Hematopoietic multipotent progenitor cell treated with erythropoietin and hydrocortisone succinate and interleukin-3 and kit ligand, for 15 days (in vitro differentiated cells): ENCODE results near the gene CLIP2.
"Not testable (repeated sequence)": the region's sequence is repeated elsewhere in the genome, so short reads cannot be mapped to it uniquely, and the experiment has no call there.

Source experiments
- DNase-seq: peaks from one replicate; pipeline ENCODE4 v3.0.0-alpha.2; 2015; ENCODE audit warnings: low spot score

The CLIP2 gene

DNA sequence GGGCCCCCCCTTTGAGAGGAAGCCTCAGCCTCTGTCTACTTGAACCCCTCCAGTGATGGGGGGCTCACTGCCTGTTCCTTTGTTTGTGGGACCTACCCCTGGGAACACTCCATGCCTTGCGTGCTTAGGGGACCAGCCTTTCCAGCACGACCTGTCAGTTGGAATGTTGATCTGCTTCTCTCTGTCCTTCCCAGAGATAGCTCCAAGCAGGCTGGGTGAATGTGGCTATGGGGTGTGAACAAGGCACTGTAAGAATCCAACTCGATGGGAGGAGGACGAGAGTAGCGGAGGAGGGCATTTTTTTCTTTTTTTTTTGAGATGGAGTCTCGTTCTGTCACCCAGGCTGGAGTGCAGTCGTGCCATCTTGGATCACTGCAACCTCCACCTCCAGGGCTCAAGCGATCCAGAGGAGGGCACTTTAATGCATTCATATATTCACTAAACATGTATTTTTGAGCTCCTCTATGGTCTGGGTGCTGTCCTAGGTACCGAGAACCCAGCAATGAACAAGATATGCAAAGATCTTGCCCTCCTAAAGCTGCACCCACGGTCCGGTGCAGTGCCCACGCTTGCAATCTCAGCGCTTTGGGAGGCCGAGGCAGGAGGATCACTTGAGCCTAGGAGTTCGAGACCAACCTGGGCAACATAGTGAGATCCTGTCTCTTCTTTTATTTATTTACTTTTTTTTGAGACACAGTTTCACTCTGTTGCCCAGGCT lies 8.5 kb downstream of the CLIP2 start:
- no peak for DNase-seq

DNA sequence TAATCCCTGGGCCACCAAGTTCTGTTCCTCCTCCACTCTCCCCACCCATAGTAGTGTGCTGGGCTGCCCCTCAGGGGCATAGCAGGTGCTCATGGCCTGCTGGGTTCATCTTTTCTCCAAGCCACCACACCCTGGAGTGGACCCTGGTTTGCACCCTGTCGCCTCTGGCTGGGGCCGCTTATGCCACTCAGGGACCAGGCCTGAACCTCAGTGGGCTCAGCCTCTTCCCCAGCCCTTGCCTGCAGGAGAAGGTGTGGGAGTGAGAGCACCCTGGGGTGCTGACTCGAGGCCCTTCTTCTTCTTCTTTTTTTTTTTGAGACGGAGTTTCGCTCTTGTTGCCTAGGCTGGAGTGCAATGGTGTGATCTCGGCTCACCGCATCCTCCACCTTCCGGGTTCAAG lies 10.2 kb downstream of the CLIP2 start:
- DNase-seq, result no peak

DNA sequence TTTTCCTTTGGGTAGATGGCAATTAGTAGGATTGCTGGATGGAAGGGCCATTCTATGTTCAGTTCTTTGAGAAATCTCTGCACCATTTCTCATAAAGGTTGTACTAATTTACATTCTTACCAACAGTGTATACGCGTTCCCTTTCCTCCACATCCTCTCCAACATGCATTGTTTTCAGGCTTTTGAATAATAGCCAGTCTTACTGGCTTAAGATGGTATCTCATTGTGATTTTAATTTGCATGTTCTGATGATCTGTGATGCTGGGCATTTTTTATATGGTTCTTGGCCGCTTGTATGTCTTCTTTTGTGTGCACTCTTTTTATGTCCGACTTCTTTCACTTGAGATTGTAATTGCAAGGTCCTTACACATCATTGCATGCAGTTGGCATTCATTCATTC lies 11.7 kb downstream of the CLIP2 start:
- DNase-seq, result no peak

DNA sequence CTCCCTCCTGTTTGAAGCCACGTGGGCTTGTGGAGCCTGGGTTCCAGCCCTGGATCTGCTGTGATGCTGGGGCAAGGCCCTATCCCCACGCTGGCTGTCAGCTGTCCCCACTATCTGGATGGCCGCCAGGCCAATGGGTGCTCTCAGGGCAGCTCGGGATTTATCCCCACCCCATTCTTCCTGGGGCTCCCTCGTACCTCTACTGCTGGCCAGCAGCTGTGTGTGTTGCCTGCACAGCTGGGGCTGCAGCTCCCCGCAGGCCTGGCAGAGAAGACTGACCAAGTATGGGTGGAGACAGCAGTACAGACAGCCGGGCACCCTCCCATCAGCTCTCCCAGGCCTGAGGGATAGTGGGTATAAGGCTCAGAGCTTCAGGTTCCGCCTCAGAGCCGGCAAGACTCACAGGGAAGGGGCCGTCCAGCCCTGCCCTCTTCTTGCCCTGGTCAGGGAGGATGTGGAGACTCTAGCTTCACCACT lies 13.6 kb downstream of the CLIP2 start:
- DNase-seq, result no peak

DNA sequence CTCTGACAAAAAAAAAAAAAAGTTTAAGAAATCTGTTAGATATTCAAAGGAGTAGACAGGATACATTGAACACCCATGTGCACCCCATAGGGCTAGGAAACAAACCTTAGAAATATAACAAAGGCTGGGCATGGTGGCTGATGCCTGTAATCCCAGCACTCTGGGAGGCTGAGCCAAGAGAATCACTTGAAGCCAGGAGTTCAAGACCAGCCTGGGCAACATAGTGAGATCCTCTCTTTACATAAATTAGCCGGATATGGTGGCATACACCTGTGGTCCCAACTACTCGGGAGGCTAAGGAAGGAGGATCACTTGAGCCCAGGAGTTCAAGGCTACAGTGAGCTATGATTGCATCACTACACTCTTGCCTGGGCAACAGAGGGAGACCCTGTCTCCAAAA lies 15.3 kb downstream of the CLIP2 start:
- DNase-seq, result no peak

- no peak for DNase-seq
These were observed 17.0 kb downstream of the CLIP2 start for GRCh38 chr7:74306004-74306729.

DNA sequence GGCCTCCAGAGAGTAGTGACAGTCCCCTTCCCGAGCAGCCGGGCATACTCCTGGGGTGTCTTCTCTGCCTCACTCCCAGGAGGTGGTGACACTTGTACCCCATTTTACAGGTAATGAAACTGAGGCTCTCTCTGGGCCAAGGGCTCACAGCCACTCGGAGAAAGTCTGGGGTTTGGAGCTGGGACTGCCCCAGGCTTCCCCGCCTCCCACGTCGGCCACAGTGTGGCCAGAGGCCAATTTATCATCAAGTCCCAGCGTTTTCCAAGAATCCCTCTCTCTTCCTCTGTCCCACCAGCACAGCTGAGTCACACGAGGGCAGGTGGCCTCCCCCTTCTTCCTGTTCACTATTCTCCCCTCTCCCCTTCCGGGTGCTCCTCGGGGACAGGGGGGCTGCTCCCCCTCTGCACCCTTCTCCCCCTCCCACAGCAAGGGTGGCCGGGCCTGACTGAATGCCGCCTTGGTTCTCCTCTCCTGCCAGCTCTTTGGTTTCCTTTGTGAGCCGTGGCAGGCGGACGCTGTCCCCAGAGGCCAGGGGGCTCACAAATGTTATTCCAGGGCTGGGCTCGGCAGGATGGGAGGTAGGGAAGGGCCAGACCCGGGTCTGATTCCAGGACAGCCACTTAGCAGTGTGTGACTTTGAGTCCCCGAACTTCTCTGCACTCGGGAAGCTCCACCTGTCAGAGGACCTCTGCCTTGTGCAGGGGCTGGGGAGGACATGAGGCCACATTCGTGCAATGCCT lies 17.7 kb downstream of the CLIP2 start:
- DNase-seq, result no peak

DNA sequence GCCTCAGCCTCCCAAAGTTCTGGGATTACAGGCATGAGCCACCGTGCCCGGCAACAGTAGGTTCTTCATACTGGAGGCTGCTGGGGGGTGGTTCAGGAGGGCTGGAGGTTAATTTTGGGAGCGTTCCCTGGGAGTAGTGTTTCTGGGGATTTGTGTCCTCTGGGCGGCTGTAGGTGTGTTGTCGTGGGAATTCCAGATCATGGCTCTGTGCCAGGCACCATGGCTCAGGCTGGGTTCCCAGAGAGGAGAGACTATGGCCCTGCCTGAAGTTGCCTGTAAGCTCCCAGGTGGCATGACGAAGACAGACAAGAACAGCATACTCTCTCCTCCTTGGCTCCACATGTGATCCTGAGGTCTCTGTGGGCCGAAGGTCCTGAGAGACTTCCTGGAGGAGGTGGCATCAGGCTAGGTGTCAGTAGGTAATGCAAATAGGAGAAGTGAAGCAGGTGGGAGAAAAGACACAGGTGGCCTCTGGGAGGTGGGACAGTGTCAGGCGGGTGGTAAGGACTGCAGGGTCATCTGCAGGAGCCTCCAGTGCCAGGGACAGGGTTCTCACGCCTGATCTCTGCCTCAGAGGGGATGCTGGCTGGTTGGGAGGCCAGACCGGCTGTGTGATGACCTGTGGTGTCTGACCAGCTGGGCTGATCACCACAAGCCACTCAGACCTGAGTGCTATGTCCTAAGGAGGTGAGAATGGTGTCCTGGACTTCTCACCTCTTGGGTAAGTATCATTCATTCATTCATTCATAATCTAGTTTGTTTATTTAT lies 18.7 kb downstream of the CLIP2 start:
- DNase-seq, result no peak

- no peak for DNase-seq
These were observed 20.0 kb downstream of the CLIP2 start for GRCh38 chr7:74309181-74309580.

GRCh38 chr7:74311305-74311744 lies 22.1 kb downstream of the CLIP2 start:
- no peak for DNase-seq

DNA sequence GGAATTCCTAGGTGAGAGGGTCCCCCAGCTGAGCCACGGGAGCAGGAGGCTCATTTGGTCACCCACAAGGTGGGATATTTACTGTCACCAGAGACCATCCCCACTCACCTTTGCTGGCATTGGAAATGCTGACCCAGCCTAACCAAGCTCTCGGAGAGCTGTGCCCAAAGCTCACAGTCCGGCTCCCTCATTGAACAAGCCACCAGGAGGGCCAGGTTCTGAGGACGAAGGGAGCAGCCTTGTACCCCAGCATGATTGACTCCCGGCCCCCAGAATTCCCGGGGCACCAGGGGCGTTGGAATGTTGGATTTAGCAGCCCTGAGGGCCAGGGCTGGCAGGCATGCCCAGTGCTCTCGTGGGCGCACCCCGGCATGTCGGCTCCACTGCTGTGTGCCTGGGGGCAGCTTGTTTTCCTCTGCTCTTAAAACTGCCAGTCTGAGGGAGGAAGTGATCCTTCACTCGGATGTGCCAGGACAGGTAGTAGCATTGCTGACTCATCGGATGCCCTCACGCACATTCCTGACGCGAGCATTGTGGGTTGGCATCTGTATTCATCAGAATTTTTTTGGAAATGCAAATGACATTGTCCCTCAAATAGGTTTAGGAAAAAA lies 23.3 kb downstream of the CLIP2 start:
- DNase-seq, result no peak

- not testable (repeated sequence) for DNase-seq
These were observed 26.7 kb downstream of the CLIP2 start for GRCh38 chr7:74315891-74316290.

DNA sequence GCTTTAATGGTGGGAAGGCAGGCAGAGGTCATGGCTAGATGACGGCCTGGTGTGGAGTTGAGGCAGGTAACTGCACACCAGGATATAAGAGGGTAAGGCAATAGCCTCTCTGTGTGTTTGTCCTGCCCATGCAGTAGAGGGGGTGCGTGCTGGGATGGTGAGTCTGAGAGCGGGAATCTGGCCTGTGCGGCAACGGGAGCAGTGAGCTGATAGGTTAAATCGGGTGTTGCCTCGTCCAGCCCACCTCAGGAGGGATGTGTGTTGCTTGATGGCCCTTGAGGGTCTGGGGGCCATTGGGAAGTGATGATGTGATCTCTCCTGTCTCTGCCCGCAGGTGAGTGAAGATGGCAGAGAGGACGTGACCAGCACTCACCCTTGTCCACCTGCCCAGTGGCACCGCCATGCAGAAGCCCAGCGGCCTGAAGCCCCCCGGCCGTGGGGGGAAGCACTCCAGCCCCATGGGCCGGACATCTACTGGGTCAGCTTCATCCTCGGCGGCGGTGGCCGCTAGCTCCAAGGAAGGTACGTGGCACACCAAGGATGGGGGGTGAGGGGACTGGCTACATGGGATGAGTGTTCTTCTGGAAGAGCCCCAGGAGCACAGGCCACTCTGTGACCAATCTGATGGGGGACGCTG lies 28.1 kb downstream of the CLIP2 start:
- DNase-seq, result no peak

DNA sequence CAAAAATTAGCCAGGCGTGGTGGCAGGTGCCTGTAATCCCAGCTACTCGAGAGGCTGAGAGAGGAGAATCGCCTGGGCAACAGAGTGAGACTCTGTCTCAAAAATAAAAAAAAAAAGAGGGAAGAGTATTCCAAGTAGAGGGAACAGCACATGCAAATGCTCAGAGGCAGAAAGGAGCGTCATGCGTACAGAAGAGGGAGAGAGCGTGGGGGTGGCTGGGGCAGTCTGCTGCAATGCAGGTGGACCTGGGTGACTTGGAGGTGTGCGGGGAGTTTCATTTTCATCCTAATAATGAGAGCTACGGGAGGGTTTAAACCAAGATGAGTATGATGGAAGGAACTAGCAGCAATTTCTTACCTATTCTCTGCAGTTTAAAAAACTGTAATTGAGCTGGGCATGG lies 28.8 kb downstream of the CLIP2 start:
- no peak for DNase-seq

DNA sequence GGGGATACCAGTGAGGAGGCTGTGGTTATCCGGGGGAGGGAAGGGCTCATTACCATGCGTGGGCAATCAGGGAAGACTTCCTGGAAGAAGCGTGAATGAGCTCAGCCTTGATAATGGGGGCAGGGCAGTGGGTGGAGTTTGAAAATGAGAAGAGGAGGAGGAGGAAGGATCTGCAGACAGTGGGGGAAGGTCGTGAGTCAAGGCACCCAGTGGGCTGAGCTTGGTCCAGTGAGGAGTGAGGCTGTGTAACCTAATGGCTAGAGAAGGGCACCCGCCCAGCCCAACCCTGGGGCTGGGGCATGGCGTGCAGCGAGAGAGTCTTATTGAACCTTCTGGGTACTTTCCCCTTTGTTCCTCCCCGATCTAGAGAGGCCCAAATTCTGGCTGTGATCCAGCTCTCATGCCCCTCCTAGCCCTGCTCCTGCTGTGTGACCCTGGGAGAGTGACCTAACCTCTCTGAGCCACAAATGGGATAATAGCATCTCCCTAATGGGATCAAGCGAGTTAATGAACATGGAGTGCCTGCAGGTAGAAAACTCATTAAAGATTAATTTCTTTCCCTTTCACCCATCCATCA lies 31.5 kb downstream of the CLIP2 start:
- no peak for DNase-seq

DNA sequence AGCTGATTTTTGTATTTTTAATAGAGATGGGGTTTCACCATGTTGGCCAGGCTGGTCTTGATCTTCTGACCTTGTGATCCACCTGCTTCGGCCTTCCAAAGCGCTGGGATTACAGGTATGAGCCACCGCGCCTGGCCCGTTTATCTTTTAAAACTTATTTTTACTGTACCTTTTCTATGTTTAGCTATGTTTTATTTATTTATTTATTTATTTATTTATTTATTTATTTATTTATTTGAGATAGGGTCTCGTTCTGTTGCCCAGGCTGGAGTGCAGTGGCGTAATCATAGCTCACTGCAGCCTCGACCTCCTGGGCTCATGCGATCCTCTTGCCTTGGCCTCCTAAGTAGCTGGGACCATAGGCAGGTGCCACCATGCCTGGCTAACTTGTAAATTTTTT lies 33.7 kb downstream of the CLIP2 start:
- not testable (repeated sequence) for DNase-seq

DNA sequence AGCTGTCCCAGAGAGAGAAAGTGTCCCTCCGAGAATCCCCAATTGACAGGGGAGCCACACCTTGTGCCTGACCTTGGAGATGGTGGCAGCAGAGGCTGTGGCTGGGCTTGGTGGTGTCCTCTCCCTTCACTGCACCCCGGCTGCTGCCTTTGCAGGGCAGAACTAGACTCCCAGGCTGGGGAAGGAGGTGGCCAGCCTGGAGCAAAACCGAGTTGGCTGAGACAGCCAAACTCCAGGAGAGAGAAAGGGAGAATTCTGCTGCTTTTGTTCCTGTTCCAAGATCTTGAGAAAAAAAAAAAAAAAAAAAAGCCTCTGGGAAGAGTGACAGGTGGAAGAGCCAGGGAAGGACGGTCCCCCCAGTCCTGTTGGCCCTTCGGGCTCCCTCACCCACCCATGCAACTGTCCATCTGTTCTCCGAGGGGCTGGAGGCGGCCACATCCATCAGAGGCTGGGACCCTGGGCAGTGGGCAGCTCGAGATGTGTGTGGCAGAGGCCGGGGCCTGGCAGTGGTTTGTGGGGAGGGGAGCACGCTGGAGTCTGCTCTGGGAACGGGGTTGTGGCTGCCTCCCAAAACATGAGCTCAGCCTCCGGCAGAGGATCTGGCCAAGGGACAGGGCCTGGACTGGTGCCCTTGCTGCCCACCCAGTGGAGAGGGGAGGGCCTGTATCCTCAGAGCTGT lies 35.5 kb downstream of the CLIP2 start:
- no peak for DNase-seq

DNA sequence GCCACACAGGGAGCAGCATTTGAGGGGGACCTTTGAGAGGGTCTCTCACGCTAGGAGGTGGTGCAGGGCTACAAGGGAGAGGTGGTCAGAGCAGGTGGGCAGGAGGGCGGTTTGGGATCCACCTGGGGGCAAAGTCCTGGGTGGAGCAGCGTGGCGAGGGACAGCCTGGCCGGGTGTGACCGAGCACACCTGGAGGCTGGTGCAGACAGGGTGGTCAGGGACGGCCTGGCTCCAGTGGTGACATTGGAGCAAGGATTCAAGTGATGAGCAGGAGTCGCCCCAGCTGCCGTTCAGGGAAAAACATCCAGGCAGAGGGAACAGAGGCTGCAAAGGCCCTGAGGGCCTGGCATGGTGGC lies 36.0 kb downstream of the CLIP2 start:
- DNase-seq, result no peak

- DNase-seq, result no peak
These were observed 40.0 kb downstream of the CLIP2 start for GRCh38 chr7:74329225-74329624.
